HG02981 (cell line): ENCODE data around the gene C6orf89.

ENCODE experiments used
- ATAC-seq: cut with Tn5 transposase; IDR thresholded peaks from one replicate; pipeline ENCODE4 v1.9.1; 2021; ENCODE audit warnings: mild to moderate bottlenecking, moderate library complexity; ENCODE audit not compliant: unreplicated experiment

C6orf89 gene, protein sequence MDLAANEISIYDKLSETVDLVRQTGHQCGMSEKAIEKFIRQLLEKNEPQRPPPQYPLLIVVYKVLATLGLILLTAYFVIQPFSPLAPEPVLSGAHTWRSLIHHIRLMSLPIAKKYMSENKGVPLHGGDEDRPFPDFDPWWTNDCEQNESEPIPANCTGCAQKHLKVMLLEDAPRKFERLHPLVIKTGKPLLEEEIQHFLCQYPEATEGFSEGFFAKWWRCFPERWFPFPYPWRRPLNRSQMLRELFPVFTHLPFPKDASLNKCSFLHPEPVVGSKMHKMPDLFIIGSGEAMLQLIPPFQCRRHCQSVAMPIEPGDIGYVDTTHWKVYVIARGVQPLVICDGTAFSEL

DNA sequence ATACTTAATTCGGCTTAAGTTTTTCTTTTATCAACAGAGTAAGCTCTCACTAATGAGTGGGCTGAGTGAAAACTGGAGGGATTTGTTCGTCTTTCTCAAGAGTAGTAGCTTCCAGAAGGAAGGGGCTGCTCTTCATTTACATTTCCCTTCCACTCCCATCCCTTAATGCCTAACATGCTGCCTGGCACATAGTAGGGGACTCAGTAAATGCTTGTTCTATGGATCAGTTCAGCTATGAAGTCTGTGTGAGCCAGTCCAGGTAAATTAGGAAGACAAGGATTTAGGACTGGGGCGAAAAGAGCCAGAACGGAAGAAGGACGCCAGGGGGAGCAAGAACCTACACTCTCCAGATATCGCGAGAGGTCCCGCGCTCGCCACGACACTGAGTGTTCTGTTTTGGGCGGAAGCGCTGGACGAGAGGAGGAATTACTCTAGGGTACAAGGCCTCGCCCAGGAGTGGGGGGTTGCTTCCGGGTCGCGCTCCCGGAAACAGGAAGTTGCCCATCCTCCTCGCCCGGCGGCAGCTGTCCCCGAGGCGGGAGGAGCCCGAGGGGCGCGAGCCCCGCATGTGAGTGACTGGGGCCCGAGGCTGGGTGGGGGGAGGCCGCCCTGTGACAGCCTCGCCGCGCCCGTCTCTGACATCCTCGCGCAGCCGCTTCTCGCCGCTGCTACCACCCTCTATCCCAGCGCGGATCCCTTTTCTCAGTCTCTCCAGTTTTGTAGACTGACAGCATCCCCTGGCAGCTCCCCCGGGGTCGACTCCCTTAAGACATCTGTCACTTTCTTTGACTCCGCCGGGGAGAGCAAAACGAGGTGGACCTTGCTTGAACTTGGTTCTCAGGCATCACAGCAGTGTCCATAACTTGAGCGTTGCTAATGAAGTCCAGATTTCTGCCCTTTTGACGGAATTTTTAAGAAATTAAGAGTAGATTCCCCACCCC lies at the start of gene C6orf89:
C6orf89 (plus strand) TSS at position 492 of the 941 bp plus-strand sequence. CDS start 13,493 bp downstream, outside the sequence.
- ATAC-seq: peak; percentile 95

DNA sequence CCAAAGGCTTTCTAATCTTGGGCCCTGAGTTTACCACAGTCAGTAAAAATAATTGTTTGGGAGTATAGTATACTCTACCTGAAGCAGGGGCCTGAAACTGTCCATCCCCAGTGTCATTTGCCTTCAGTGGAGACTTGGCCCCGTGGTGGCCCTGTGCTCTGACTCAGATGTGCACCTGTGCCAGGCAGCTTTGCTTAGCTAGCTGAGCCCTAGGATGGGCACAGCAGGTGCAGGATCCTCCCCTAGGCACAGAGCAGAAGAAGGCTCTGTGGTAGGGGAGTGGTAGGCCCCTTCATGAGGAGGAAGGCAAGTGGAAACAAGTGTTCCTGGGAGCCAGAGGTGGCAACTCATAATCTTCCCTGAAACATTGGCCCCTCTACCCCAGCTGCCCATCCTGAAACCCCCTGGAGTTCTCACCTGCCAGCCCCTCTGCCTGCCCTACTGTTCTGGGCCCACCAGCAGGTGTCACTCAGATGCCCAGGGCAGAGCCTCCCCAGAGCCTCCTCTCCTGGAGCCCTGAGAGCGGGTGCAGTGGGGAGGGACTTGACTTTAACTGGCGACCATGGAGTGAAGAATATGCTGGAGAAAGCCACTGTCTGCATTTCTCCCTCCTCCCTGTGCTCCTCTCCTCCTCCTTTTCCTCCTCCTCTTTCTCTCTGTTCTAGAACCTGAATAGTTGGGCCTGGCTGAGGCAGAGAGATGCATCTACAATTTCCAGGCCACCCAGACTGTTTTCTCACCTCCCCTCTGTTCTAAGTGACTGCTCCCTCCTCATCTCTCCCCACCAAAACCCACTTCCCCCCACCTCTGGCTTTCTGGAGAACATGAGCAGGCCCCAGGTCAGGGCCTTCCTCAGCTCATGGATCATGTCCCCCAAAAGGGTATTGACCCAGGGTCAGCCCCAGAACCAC lies 49.4 kb upstream of the C6orf89 start:
- no peak for ATAC-seq

DNA sequence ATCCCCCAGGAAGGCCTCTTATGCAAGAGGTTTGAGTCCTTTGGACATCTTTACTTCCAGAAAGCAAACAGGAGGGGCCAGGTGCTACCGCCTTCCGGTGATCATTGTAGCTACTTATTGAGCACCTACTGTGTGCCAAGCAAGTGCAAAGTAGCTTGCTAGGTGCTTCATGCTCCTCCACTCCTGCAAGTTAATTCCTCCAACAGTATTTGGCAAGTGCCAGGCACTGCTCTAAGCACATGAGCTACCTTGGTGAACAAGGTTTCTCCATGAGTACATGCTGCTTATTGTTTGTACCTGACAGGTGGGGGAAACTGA lies 48.8 kb upstream of the C6orf89 start:
- ATAC-seq: no peak

DNA sequence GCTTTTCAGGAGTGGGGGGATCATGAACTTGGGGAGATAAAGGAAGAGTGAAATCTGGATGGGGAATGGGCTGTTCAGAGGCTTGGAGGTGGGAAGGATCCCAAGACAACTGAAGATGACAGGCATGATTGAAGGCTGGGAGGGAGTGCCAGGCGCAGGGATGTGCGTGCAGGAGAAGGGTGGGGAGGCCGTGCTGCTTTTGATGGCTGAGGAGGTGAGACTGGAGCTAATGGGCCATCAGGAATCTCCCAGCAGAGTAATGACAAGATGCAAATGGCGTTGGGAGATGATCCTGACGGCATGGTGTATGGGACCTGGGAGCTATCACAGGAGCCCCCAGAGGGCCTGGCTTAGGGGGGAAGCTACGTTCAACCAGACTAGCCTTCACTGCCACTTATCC lies 48.1 kb upstream of the C6orf89 start:
- no peak for ATAC-seq

DNA sequence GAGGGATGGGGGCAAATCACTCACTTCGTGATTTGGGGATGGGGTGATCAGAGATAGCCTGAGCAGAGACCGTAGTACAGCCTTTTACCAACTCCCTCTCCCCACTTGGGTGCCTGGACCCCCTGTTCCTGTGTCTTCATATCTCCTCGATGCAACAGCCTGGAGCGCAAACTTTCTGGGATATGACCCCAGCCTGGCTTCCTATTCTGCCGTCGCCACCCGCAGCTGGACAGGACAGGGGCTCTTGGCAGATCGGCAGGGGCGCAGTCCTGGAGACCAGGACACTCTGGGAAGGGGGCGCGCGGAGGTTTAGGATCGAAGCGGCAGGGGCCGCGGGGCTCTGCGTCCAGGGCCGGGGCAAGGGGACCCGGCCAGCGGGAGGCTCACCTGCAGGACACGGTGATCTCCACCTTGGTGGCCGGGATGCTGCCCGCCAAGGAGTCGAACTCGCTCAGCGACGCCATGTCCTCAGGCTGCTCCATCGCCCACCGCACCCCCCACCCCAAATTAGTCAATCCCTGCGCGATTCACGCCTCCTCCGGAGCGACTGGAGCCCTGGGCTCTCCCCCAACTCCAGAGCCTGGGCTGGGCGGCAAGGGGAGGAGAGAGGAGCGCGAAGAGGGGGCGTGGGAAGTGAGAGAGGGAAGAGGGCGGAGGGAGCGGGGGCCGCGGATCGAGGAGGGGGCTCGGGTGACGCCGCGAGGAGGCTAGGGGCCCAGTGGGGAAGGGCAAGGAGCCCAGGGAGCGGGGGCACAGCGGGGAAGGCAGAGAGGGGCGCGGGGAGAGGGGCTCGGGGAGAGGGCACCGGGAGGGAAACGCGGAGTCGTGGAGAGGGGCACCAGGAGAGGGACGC lies 46.6 kb upstream of the C6orf89 start, which contains the start of gene CPNE5:
CPNE5 (minus strand) TSS at position 549 of the 853 bp plus-strand sequence; CDS start at position 482, 67 bp downstream.
- no peak for ATAC-seq

DNA sequence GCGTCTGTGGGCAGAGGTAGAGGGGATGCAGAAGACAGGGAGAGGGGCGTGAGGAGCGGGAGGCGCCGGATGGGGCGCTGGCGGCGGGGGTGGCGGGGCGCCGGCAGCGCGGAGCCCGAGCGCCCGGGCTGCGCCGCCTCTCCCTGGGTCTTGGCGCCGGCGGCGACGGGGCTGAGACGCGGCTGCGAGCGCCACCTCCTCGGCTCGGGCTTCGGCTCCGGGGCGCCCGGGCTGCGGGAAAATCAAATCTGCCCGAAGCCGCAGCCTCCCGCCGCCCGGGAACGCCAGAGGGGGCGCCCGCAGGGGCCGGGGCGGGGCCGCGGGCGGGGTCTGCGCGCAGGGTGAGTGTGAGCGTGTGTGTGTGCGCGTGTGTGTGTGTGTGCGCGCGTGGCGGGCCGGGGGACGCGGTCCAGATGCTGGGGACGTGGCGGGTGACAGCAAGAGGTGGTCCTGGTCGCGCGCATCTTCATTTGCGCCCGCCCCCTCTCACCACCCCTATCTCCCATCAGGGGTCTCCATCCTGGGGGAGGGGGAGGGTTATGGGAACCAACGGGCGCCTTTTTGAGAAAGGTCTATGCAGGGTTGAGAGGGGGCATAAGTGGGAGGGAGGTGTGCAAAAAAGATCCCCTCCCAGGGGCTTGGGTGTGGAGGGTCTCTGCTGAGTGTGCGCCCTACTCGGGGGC lies 45.9 kb upstream of the C6orf89 start:
- ATAC-seq: no peak

DNA sequence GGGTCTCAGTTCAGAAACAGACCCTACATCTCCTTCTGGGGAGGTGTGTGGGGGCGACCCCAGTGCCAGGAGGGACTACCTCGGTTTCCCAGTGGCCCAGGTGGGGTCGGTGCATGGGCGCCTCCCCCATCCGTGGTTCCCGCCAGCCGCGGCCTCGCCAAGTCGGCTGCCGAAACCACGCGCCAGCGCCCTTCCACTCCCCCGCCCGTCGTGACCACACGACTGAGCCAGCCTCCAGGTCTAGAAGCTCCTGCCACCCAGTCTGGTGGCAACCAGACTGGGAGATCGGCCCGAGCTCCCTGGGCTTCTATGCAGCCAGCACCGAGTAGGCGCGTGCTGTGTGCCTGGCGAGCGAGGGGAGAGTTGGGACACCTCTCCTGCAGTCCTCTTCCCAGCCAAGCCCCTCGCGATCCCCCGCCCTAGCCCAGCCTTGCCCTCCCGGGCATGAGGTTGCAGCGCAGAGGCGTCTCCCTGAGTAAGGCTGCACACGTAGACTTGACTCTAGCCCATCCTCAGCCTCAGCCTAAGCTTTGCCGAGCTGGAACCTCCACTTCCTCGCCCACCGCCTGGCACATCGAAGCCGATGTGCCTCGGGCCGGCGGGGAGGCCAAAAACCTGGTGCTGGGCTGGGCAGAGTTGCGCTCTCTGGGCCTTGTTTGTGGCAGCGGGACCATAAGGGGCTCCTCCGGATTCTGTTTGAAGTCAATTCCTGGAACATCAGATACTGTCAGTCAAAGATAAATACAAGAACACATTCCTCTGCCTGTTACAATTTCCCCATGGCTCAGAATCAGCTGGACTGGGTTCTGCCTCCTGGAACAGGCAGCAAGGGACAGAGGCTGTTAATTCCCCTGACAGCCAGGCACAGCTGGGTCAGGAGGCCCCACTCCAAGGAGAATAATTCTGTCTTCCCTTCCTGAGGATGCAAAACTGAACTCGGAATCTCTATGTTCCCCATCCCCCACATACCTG lies 45.0 kb upstream of the C6orf89 start:
- ATAC-seq: no peak

DNA sequence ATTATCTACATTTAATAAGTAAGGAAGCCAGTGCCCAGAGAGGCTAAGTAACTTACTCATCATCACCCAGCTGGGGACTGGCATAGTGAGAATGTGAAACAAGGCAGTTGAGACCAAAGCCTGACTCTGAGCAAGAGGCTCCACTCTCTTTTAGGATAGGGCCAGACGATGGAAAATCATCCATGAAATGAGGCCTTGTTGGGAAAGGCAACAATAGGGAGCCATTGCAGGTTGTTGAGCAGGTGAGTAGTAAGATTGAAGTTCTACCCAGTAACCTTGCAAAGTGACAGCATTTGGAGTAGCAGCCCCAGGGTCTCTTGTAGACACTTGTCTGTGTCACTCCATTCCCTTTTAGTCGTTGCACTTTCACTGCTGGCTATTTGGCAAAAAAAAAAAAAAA lies 44.0 kb upstream of the C6orf89 start:
- no peak for ATAC-seq

DNA sequence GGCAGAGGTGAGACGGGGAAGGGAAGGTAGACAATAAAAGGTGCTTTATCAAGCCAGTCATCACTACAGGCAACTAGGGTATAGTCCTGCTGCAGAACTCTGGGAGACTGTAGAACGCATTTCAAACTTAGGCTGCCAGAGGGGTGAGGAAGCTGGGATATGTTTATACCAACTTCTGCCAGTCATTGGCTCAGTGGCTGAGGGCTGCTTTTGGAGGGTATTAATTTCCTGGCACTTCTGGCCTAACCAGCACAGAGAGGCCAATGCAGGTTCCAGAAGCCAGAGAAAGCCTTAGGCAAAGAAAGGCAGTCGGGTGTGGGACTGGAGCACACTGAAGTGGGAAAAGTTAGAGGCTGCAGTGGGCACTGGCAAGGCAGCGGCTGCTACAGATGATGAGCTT lies 42.6 kb upstream of the C6orf89 start:
- ATAC-seq: no peak

DNA sequence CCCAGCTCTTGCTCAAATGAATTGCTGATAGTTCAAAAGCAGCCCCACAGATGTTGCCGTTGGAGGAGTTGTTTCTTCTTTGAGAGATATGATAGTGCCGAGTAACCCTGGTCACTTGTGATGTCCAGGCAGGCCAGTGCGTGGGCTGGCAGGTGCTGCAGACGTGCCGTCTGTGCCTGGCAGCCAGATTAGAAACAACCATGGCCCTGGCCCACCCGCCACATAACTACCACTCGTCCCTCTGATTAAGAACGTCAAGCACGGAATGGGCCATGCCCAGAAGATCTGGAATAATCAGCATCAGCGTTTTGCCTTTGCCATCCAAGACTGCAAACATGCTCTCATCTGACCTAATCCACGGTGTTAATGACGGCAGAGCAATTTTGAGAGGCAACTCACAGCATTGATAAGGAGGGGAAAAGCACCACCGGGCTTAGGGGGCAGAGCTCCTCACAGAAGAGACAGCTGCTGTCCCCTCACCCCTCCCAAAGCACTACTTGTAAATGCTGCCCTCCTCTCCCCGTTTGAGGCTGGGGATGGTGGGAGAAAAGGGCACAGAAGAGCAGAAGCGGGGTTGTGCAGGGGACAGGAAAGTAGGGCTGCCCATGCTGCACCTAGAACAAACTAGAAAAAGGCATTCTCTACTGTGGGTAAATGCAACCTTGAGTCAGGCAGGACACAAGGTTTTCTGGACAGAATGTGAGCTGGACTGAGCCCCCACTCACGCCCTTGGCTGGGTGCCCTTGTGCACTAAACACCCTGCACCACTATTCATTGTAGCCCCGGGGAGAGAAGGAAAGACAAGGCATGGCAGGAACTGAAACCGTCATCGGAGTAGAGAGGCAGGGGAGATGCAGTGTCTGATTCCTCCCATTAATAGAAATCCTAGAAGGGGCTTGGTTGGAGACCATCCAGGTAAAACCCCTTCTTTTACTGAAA lies 41.3 kb upstream of the C6orf89 start:
- ATAC-seq: no peak

DNA sequence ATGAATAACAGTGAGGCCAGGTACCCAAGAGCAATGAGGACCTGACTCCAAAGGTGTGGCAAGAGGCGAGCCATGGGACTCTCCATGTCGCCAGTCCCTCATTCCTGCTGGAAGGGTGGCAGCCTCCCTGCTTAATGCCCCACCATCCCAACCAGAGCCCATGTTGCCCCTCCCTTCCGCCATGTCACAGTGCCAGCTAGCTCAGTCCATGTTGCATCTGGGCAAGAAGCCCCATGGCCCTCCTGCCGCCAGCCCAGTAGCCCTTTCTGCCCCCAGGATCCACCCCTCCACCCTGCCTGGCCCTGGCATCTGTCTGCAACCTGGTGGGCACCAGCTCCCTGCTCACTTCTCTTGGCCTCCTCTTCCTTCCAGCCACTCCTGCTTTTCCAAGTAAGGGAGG lies 40.5 kb upstream of the C6orf89 start:
- no peak for ATAC-seq

DNA sequence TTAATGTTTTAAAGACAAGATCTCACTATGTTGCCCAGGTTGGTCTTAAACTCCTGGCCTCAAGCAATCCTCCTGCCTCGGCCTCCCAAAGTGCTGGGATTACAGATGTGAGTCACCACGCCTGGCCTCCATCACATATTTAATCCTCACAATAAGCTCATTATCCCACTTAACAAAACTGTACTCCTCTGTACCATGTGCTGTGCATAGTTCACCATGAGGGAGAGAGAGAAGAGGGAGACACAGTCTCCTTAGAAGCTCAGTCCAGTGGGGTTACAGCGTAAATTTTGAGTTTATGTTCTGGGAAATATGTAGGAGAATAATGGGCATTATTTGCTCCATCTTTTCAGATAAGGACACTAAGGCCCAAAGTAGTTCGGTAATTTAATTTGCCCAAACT lies 38.6 kb upstream of the C6orf89 start:
- no peak for ATAC-seq

DNA sequence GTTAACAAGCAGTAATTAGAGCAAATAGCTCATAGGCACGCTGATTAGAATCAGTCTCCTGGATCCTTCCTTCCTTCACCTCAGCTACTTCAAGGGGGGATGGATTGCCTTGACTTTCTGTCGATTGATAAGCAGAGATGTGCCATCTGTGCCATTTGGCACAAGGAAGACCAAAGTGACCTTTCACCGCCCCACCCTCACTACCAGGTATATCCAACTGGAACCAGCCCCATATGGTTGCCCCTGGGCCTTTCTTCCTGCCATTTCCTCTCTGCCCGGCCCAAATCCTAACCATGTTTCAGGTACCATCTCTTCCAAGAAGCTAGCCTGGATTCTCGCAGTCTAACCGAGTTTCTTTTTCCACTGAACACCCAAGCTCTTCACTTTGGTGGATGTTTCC lies 37.8 kb upstream of the C6orf89 start:
- ATAC-seq: no peak

DNA sequence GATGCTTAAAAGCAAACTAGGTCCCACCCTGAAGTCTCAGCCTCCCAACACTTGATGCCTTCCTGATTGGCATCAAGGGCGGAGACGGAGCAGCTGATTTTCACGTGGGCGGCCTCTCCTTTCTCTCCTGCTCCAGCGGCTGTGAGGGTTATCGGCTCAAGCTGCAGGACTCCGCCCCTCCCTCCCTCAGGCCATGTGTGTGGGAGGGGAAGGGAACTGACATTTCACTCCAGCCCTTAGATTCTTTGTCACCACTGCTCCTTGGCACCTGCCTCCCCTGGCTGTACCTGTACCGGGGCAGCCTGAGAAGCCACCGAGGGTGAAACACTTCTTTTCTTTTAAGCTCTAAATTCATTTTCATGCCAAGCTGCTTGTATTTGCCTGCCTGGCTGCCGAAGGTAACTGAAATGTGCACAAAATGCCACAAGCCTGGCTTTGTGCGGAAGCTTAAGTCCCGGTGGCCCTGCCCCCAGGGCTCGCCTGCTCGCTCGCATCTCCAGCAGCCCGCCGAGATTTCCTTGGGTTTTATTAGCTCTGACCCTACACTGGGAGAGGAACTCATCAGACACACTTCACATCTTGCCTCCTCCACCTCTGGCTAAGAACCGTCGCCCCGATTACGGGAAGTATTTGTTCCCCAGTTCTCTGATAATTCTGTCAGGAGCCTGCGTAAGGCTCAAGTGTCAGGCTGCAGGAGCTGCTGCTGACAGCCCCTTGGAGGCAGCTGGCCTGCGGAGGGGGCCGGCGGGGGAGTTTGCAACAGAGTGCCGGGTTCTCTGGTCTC lies 36.9 kb upstream of the C6orf89 start:
- no peak for ATAC-seq

DNA sequence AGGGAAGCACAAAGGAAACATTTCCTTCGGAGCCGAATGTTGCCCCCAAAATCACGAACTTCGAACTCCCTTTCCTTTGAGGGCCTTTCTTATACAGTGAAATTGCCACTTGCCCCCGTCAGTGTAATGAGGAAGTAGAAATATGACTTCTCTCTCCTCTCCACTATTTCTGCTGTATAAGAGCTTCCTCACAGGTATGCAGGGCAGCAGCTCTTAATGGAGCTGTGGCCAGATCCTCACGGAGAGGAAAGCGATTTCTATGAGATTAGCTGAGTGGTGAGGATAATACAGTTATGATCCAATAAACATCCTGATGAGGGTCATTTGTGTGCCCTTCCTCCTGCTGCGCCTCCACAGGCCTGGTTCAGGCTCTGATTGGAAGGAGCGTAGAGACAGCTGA lies 35.7 kb upstream of the C6orf89 start:
- ATAC-seq: no peak

DNA sequence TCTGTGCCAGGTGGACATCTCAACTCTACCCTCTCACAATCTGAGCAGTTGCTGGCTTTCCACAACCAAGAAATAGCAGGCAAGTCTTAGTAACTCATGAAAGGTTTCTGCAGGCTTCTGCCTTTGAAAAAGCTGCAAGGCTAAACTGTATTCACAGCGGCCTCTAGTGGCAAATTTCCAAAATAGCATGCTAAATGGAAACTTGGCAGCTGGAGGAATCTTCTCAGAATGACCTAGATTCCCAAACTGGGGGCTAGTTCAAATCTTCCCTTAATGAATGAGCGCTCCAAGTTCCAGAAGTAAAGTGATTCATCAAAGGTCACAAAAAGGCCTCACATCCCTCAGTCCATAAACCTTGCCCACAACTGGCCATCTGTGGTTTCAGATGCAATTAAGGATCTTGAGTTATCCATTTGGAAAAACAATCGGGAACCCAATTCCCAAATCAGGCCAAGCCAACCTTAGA lies 34.6 kb upstream of the C6orf89 start:
- ATAC-seq: no peak
